HG02763 (cell line): ENCODE results near the gene LYG1.
"Not testable (repeated sequence)": the region's sequence is repeated elsewhere in the genome, so short reads cannot be mapped to it uniquely, and the experiment has no call there.

Experiments
- ATAC-seq: cut with Tn5 transposase; IDR thresholded peaks from one replicate; pipeline ENCODE4 v1.9.1; 2021; ENCODE audit warnings: mild to moderate bottlenecking, moderate library complexity; ENCODE audit not compliant: unreplicated experiment

Gene LYG1

DNA sequence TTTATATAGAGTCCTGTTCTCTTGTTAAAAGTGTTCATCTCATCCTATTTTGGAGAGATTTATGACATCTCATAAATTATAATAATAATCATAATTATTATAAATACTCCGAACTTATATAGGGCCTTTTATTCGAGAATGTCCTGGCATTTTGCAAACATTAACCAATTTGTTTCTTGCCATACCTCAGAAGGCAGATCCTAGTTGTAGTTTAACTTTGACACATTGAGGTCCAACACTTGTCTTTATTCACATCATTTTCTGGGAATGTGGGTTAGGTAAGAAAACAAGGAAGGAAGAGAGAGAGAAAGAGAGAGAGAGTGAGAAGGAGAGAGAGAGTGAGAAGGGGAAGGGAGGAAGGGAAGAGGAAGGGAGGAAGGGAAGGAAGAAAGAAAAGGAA lies at the start of gene LYG1:
Gene LYG1 (minus strand): TSS at position 101 of the 400 bp plus-strand sequence. CDS start 5,527 bp downstream, outside the sequence.
- ATAC-seq = not testable (repeated sequence)

DNA sequence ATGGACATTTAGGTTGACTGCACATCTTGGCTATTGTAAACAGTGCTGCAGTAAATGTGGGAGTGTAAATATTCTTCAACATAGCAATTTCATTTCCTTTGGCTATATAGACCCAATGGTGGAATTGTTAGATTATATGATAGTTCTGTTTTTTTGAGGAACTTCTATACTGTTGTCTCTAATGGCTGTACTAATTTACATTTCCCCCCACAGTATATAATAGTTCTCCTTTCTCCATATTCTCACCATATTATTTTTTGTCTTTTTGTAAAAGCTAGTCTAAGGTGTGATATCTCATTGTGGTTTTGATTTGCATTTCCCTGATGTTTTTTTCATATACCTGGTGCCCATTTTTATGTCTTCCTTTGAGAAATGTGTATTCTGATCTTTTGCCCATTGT lies 49.2 kb upstream of the LYG1 start:
- ATAC-seq = no peak

DNA sequence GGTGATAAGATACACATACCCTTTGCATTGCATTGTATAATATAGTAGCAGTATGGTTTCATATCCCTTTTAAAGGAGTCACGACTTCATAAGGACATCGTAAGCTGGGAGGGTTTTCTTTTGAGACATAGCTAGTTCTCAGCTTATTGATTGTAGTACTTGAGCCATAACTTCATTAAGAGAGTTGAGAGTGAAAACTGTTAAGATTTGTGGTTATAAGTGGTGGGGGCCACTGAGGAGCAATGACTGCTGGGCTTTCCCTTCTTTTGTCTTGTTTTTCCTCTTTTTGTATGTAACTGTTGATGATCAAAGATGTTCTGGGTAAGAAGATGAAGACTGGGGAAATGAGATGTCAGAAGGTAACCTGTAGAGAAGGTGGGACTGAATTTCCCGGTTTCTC lies 47.2 kb upstream of the LYG1 start:
- ATAC-seq = no peak

GRCh38 chr2:99346218-99346617 lies 45.2 kb upstream of the LYG1 start:
- ATAC-seq = no peak

- not testable (repeated sequence) for ATAC-seq
These were observed 44.4 kb upstream of the LYG1 start for GRCh38 chr2:99345446-99345845.

DNA sequence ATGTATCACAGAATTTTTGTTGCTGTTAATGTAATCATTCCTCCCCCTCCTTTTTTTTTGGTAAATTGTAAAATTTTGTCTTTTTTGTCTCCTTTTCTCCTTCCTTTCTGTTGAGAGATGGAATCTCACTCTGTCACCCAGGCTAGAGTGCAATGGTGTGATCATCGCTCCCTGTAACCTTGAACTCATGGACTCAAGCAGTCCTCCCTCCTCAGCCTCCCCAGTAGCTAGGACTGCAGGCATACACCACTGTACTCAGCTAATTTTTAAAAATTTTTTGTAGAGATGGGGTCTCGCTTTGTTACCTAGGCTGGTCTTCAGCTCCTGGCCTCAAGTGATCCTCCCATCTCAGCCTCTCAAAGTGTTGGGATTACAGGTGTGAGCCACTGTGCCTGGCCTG lies 41.5 kb upstream of the LYG1 start:
- no peak for ATAC-seq

DNA sequence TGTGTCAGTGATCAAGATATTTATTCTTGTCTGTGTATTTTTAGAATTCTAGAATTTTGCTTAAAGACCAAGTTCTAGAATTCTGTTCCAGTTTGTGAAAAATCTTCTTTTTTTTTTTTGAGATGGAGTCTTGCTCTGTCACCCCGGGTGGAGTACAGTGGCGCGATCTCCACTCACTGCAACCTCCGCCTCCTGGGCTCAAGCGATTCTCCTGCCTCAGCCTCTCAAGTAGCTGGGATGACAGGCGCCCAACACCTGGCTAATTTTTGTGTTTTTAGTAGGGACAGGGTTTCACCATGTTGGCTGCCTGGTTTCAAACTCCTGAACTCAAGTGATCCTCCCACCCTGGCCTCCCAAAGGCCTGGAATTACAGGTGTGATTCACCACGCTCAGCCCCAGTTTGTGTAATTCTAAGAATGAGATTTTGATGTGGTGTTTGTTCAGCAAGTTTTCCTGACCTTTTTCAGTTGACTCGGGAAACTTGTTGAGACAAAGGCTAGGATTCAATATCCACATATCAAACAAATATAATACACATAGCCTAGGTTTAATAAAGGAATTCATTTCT lies 39.8 kb upstream of the LYG1 start:
- ATAC-seq = no peak

DNA sequence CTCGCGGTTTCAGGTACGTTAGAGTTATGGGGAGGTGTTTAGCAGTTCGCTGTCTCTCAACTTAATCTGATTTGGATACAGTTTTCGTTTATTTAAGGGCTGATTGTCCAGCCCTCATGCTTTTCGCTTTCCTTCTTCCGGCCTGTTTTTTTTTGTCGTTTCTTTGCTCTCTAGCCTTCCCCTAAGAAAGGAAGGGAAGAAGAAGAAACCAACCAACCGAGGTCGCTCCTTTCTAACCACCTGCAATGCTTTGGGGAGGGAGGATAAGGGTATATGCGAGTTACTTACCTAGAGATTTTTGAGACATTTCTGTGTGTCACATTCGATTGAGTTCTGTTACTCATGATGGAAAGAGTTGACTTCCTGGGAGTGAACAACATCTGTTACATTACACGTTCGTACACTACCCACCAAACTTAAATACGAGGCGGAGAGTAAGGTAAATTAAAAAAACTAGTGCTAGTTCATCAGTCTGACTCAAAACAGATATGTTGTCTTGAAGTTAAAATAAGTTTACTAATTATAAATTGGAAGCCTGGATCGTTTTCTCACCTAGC lies 37.1 kb upstream of the LYG1 start:
- no peak for ATAC-seq

- ATAC-seq = peak; percentile 56
These were observed 36.4 kb upstream of the LYG1 start, which contains the start of gene EIF5B for GRCh38 chr2:99337113-99338028. Gene EIF5B (plus strand): TSS chr2:99337389. CDS start chr2:99337555, 166 bp downstream.

- ATAC-seq = peak; percentile 1
These were observed 35.8 kb upstream of the LYG1 start for GRCh38 chr2:99336804-99337112.

- peak; percentile 76 for ATAC-seq
These were observed 35.2 kb upstream of the LYG1 start, which contains the start of gene TXNDC9 for GRCh38 chr2:99335911-99336803. Gene TXNDC9 (minus strand): TSS chr2:99336333. CDS start chr2:99333210, 3,123 bp downstream.

DNA sequence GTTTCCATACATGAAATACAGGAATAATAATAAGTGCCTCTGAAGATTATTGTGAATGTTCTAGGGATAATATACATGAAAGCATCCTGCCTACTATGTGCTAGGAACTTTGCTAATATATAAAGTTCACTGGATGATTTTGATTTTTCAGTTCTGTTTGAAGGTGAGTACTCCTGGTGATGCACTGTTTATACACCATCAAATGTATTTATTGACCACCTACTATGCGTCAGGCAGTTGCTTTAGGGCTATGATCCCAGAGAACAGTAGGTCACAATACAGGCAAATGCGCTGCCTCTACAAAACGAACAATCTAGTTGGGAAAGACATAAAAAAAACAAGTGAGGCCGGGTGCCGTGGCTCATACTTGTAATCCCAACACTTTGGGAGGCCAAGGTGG lies 24.4 kb upstream of the LYG1 start:
- no peak for ATAC-seq

DNA sequence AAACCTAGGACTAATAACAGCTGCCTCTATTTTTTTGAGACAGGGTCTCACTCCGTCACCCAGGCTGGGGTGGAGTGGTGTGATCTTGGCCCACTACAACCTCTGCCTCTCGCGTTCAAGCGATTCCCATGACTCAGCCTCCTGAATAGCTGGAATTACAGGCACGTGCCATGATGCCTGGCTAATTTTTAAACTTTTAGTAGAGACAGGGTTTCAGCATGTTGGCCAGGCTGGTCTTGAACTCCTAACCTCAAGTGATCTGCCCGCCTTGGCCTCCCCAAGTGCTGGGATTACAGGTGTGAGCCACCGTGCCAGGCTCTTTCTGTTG lies 16.8 kb upstream of the LYG1 start:
- not testable (repeated sequence) for ATAC-seq

GRCh38 chr2:99317161-99317872 lies 16.3 kb upstream of the LYG1 start:
- no peak for ATAC-seq

GRCh38 chr2:99299580-99299979 lies 1.4 kb downstream of the LYG1 start:
- no peak for ATAC-seq

DNA sequence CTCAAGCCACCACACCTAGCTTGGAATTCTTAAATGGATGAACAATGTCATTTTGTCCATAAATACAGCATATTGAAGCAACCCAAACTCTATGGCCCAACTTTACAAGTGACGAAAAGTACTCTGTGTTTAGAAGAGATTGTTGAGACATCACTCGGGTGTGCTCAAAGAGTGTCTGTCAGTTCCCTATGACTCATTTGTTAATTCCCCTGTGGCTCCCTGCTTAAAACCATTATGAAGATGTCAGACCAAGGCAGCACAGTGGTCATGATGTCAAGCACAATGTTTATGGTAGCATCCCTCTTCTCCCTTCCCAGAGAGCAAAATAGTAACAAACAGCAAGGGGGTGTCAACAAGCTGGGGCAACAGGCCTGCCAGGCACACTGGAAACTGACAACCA lies 3.0 kb downstream of the LYG1 start:
- ATAC-seq = no peak

- ATAC-seq = no peak
These were observed 15.5 kb downstream of the LYG1 start for GRCh38 chr2:99285526-99285925.

GRCh38 chr2:99279969-99280695 lies 20.9 kb downstream of the LYG1 start:
- no peak for ATAC-seq

DNA sequence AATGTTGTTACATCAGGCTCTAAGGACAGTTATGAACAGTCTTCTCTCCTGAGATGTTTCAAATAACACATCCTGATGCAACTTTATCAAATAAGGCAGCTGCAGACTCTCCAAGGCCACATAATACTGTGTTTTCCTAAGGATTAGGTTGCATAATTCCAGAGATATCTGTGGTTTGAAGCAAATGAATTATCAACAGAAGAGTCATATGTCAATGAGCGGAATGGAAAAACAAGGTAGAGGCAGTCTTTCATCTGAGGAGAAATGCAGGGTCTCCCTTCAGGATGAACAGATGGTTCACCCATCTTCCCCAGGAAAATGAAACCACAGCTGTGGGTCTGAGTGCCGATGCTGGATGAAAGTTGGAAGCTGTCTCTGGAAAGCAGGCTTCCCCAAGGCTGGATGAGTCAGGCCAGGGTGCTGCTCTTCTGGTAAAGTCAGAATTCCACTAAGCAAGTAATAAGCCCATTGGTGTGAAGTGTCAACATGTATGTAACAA lies 22.2 kb downstream of the LYG1 start:
- no peak for ATAC-seq
